HG02840 (cell line): ENCODE data around the gene SHB.

Experiments
- ATAC-seq: cut with Tn5 transposase; IDR thresholded peaks from one replicate; pipeline ENCODE4 v1.9.1; 2021; ENCODE audit warnings: mild to moderate bottlenecking, moderate library complexity, moderate number of reproducible peaks; ENCODE audit not compliant: unreplicated experiment, low FRiP score

Gene SHB

DNA sequence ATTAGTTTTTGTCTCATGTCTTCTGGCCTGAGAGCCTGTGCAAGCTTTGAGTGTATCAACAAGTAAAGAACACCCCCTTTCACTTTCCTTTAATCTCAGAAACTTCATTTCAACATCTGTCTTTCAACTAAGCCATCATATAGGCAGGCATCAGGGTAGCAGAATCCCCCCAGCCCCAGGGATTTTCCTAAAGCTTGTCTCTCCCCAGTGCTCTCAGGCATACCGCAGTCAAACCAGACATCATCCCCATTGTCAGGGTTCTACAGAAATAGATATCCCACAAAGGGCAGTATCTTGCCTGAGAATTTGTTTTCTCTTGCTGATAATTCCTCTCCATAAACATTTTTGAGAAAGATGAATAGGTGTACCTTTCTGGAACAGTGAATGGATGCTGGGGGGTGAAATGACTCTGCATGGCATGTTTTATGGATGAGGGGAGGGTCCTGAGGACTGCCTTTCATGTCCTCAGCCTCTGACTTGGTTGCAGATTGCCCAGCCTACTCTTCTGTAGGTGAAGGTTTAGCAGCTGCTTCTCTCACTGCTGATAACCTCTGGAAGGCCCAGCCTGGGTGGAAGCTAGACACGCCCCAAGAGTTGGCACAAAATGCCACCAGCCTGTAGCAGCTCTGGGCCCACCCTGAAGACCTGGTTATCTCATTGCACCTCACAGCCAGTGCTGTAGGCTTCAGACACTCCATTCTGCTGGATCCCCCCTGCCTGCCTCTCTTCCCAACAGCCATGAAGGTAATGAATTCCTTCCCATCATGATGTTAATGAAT is 20.5 kb upstream of the SHB start:
- ATAC-seq, result no peak

- no peak for ATAC-seq
Observed at GRCh38 chr9:38088006-38088925, 19.2 kb upstream of the SHB start.

GRCh38 chr9:38086496-38086895 is 17.5 kb upstream of the SHB start:
- no peak for ATAC-seq

DNA sequence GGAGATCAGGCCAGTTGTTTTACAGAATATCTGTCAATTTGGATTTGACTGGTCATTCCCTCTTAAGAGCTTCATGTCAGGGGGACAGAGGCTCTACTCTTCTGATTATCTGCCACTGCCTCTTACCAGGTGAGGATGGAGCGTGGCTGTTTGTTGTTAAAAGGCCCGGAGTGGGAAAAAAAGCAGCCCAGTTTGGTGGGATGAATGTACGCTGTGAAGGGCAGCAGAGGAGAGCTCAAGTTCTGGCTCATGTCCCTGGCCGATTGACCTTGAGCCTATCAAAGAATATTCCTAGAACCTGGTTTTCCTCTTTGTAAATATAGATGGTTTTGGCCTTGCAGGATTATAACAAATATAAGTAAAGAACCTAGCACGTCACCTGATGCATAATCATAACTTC is 16.3 kb upstream of the SHB start:
- no peak for ATAC-seq

DNA sequence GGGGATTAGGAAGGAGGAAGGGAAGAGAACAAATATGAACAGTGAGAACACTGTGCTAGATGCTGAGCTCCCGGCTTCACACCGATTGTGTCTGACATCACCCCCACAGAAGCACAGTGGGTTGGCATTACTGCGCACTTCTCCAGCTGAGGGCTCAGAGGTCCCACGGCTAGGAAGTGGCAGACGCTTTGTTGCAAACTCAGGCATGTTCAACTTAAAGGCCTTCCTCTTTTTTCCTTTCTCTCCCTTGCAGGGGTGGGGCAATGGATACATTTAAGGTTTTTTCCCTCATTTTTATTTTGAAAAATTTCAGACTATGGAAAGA is 15.5 kb upstream of the SHB start:
- no peak for ATAC-seq

GRCh38 chr9:38083858-38084555 is 15.0 kb upstream of the SHB start:
- ATAC-seq, result no peak

- ATAC-seq, result no peak
Observed at GRCh38 chr9:38082446-38083287, 13.6 kb upstream of the SHB start.

DNA sequence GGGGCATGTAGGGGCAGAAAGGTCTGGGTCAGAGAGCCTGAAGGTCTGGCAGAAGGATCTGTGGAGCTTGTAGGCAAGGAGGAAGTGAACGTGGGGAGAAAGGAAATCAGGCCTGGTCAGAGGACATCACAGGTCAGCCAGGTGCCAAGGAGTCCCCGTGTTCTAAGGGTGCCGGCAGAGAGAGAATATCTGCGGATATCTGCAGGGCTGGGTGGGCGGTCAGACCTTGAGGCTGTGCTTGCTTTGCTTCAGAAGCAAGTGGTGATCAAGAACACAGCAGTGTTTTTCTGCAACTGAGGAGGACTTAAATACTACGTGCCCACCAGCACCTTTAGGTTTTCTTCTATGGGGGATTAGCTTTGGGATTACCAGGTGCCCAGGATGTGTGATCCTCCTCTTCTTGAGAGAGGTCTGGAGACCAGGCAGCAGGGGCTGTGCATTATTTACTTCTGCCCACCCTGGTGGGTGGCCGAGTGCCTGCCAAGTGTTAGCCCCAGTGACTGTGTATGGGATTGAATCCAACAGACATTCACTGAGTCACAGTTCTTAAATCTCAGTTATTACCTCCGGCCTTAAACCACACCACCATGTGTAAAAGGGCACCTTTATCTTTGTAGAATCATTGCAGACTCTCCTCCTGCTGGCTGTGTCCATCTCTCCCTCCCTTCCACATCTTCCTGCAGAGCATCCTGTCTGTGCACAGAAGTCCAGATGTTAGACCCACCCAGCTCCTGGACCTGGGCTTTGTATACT is 12.5 kb upstream of the SHB start:
- ATAC-seq, result no peak

DNA sequence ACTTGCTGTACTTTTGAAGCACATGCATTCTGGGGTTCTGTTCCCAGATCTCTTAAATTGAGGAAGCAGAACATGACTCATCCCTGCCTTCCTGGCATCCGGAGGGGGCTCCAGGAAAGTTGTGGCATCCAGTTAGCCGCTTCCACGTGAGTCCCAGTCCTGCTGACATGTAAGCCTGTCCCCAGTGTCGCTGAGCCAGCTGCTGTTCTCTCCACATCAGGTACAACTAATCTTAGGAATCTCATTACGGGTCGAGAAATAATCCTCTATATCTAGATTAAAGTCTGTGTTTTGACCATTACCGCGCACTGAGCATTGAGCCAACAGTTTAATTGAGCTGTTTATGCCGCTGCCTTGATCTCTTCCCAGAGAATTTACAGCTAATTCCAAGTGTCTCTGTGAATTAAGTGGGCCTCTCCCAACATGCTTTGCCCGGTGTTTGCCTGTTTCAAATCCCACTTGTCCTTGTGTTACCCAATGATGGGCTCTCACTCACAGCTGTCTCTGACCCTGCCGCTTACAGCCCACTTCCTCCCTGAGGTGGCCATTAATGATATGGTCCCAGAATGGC is 10.5 kb upstream of the SHB start:
- no peak for ATAC-seq

DNA sequence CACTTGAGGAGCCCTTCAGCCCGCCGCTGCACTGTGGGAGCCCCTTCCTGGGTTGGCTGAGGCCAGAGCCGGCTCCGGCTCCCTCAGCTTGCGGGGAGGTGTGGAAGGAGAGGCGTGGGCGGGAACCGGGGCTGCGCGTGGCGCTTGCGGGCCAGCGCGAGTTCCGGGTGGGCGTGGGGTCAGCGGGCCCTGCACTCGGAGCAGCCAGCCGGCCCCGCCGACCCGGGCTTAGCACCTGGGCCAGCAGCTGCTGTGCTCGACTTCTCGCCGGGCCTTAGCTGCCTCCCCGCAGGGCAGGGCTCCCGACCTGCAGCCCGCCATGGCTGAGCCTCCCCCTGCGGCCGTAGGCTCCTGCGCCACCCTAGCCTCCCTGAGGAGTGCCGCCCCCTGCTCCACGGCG is 6.2 kb upstream of the SHB start:
- no peak for ATAC-seq

GRCh38 chr9:38074441-38074961 is 5.5 kb upstream of the SHB start:
- ATAC-seq, result no peak

DNA sequence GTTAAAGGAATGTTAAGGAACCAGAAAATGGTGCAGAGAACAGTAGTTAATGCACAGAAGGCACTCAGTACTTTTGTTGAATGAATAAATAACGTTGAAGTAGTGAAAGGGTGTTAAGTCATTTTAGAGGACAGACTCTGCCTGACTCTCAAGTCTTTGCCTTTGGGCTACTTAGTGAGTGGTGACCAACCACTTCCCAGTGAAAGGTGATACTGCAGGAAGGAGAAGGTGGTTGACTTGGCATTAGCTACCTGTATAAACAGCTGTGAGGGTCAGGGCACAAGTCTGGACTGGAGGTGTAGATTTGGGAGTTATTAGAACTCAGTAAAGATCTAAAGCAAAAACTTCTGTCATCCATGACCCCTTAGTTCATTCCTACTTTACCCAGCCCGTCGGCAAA is 4.9 kb upstream of the SHB start:
- ATAC-seq, result no peak

DNA sequence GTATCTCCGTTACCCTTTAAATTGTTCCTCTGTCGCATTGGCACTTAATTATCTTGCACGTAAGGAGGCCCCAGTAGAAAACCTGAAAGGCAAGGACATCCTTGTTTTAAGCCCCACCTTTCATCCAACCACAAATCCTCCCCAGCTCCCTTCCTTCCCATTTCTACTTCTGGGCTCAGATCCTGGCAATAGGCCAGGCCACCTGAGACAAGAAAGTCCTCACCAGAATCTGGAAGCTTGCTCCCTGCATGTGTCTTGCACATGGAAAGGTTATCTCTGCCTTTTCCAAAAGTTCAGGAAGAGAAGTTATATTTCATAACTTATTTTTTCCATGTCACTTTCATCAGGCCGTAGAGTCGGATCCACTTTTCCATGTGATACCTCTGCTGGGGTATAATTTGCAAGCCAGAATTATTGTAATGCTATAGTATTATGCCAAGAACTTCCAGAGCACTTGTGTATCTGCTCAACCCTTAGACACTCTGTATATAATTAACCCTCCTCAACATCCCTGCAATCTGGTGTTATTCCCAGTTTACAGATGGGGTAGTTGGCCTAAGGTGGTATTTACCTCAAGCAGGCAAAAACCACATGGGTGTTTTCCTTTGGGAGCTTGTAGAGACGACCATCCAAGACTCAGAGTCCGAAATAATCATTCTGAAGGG is 2.6 kb upstream of the SHB start:
- ATAC-seq, result no peak

DNA sequence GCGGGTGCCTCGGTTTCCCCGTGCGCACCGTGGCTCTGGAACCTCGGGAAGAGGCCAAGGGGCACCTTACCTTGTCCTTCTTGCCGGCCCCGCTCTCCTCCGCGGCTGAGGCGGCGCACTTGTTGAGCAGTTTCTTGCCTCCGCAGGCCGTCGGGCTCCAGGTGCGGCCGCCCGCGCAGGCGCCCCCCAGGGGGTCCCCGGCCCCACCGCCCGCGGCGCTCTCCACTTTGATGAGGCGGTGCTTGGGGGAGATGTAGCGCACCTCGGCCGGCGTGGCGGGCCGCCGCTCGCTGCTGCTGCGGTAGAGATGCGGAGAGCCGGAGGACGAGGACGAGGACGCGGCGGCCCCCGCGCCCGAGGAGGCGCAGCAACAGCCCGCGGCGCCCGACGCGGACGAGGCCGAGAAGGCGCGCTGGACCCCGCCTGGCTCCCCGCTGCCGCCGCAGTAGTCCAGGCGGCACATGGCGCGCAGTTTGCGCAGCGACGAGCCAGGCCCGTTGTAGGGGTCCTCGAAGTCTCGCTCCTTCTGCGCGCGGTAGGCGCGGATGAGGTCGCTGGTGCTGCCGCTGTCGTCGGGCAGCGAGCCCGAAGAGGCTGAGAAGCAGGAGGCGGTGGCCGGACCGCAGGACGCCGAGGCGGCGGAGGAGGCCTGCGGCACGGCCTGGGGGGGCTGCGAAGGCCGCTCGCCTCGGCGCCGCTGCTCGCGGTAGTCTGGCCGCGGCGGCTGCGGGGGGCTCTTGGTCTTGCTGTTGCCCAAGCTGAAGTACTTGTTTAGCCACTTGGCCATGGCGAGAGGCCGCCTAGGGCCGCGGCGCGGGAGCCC is 957 bp downstream of the SHB start:
- ATAC-seq, result no peak

- no peak for ATAC-seq
Observed at GRCh38 chr9:38066914-38067858, 1.8 kb downstream of the SHB start.

- ATAC-seq, result no peak
Observed at GRCh38 chr9:38066197-38066913, 2.7 kb downstream of the SHB start.
